ENCODE results near the gene PPM1E. TPM values are rescaled to one million over a fixed set of nuclear protein-coding genes. Genes with fewer than 3 reads are reported as not detected.

The PPM1E gene
- total RNA-seq, 1 experiment from 2014 or later, result 2.9 TPM

DNA sequence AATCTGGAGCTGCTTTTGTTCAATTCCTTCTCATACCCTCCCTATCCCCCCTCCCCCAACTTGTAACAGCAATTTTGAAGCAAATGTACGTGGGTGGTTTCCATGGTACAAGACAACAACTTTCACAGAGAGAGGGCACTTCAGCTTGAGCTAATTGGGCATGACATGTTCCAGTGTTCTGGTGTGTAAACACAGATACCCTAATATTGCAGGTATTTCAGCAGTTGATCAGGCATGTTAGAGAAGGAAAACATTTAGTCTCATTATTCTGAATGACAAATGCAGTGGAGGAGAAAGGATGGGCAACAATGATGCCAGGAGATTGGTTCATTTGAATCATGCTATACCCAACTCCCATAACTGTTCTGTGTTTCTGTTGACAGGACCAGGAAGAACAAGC, 213.5 kb downstream of the PPM1E start:
- ChIA-PET CTCF (no interaction called here), POLR2A (no interaction called here)
- no TSS peak for BruUV-seq (replicated peaks)
- Histone ChIP-seq H3K9me3 (ENCODE audit: control insufficient read depth, insufficient read depth, low read depth, low read length) (no peaks in the 10 kb centered on the region), H3K4me1 (ENCODE audit: control insufficient read depth, insufficient read depth, low read length) (no peaks in the 10 kb centered on the region), H3K4me3 (ENCODE audit: low read depth in 2 of 2, low read length in 2 of 2) (no peak overlapping the region), H3K27me3 (ENCODE audit: control insufficient read depth, insufficient read depth, low read length) (no peaks in the 10 kb centered on the region), H3K36me3 (ENCODE audit: control insufficient read depth, insufficient read depth, low read length) (no peaks in the 10 kb centered on the region), H3K27ac (ENCODE audit: low read length) (no peak overlapping the region)
- ATAC-seq (no peak), DNase-seq (ENCODE audit: low read depth, low spot score) (no peak)
- intact Hi-C loops (cut with micrococcal nuclease; ENCODE audit: unreplicated experiment) (no loop called here), in situ Hi-C loops (cut with HindIII; ENCODE audit: low pct_unique_long_range_greater_than_20kb, low sequenced_read_pairs) (no loop called here)
- TF ChIP-seq SIN3A (IDR thresholded peaks at IDR 0.05; ENCODE audit: borderline replicate concordance, insufficient read depth, low read depth, low read length) (no peak), POLR2AphosphoS5 (IDR thresholded peaks at IDR 0.05; ENCODE audit: low read depth, low read length) (no peak)

DNA sequence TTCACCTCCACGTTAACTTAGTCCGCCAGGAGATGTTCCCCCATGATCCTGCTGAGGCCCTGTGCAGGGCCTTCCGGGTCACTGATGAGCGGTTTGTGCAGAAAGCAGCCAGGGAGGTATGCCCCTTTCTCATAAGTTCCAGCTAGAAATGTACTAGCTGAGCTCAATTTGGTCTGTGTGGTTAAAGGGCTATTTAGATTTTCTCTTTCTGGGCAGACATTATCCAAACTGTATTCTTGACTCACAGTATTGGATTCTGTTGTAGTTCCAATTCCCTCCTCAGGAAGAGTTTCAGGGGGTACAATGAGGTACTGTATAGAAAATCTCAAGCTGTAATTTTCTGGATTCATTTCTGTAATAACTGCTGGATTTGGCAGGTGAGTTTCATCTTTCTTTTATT, 214.0 kb downstream of the PPM1E start:
- BruUV-seq (replicated peaks), result no TSS peak
- ATAC-seq, result no peak
- Histone ChIP-seq H3K27me3 (ENCODE audit: control insufficient read depth, insufficient read depth, low read length) (no peaks in the 10 kb centered on the region), H3K36me3 (ENCODE audit: control insufficient read depth, insufficient read depth, low read length) (no peaks in the 10 kb centered on the region), H3K4me3 (ENCODE audit: low read depth in 2 of 2, low read length in 2 of 2) (no peak overlapping the region), H3K27ac (ENCODE audit: low read length) (no peak overlapping the region), H3K9me3 (ENCODE audit: control insufficient read depth, insufficient read depth, low read depth, low read length) (no peaks in the 10 kb centered on the region), H3K4me1 (ENCODE audit: control insufficient read depth, insufficient read depth, low read length) (no peaks in the 10 kb centered on the region)
- CTCF ChIA-PET, result no interaction called here
- DNase-seq (ENCODE audit: low read depth, low spot score), result no peak
- in situ Hi-C loops (cut with HindIII; ENCODE audit: low pct_unique_long_range_greater_than_20kb, low sequenced_read_pairs) (no loop called here), intact Hi-C loops (cut with micrococcal nuclease; ENCODE audit: unreplicated experiment) (no loop called here)
- TF ChIP-seq, protein P1, sequence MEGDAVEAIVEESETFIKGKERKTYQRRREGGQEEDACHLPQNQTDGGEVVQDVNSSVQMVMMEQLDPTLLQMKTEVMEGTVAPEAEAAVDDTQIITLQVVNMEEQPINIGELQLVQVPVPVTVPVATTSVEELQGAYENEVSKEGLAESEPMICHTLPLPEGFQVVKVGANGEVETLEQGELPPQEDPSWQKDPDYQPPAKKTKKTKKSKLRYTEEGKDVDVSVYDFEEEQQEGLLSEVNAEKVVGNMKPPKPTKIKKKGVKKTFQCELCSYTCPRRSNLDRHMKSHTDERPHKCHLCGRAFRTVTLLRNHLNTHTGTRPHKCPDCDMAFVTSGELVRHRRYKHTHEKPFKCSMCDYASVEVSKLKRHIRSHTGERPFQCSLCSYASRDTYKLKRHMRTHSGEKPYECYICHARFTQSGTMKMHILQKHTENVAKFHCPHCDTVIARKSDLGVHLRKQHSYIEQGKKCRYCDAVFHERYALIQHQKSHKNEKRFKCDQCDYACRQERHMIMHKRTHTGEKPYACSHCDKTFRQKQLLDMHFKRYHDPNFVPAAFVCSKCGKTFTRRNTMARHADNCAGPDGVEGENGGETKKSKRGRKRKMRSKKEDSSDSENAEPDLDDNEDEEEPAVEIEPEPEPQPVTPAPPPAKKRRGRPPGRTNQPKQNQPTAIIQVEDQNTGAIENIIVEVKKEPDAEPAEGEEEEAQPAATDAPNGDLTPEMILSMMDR (IDR thresholded peaks at IDR 0.05), result no peak
- TF ChIP-seq POLR2AphosphoS5 (IDR thresholded peaks at IDR 0.05; ENCODE audit: low read depth, low read length), result no peak
- TF ChIP-seq, protein P2, sequence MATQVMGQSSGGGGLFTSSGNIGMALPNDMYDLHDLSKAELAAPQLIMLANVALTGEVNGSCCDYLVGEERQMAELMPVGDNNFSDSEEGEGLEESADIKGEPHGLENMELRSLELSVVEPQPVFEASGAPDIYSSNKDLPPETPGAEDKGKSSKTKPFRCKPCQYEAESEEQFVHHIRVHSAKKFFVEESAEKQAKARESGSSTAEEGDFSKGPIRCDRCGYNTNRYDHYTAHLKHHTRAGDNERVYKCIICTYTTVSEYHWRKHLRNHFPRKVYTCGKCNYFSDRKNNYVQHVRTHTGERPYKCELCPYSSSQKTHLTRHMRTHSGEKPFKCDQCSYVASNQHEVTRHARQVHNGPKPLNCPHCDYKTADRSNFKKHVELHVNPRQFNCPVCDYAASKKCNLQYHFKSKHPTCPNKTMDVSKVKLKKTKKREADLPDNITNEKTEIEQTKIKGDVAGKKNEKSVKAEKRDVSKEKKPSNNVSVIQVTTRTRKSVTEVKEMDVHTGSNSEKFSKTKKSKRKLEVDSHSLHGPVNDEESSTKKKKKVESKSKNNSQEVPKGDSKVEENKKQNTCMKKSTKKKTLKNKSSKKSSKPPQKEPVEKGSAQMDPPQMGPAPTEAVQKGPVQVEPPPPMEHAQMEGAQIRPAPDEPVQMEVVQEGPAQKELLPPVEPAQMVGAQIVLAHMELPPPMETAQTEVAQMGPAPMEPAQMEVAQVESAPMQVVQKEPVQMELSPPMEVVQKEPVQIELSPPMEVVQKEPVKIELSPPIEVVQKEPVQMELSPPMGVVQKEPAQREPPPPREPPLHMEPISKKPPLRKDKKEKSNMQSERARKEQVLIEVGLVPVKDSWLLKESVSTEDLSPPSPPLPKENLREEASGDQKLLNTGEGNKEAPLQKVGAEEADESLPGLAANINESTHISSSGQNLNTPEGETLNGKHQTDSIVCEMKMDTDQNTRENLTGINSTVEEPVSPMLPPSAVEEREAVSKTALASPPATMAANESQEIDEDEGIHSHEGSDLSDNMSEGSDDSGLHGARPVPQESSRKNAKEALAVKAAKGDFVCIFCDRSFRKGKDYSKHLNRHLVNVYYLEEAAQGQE (IDR thresholded peaks at IDR 0.05; ENCODE audit: insufficient read depth in 1 of 2, low read depth in 2 of 2, low read length in 1 of 2), result no peak
- TF ChIP-seq SIN3A (IDR thresholded peaks at IDR 0.05; ENCODE audit: borderline replicate concordance, insufficient read depth, low read depth, low read length), result no peak
- no peak for TF ChIP-seq TCF7L2 (IDR thresholded peaks at IDR 0.05; ENCODE audit: low read depth, low read length)
- POLR2A ChIA-PET, result no interaction called here

DNA sequence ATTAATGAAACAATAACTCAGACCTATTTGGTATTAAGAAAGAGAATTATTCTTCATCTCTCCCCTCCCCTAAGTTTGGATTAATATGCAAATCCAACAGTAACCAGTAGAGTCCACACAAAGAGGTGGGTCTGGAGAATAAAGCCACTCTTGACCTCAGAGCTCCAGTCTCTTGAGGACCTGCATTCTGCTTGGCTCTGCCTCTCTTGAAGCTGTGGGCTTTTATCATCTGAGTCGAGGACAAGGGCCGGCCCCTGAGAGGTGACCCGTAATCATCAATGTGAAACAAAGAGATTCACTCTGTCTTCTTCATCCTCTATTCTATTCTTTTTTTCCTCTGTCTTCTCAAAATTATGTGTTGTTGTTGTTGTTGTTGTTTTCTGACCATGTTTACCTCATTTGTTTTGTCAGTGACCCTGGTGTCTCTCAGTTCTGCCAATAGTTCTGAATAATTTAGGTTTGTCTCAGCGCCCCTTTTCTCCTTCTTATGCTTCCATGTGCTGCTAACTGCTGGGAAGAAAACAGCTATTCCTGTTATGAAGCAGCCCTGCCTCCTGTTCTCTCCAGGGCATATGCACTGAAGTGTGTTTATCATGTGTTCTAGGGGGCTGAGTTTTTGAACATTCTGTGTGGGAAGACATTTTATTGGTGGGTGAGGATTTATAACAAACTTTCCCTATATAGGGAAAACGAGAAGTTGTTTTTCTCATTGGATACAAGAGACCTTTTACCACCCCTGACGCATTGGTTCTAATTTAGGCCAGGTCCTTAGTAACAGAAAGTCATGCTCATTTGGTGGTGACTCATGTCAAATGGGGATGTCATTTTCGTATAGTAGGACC, 215.2 kb downstream of the PPM1E start:
- TF ChIP-seq, protein P2 (IDR thresholded peaks at IDR 0.05; ENCODE audit: insufficient read depth in 1 of 2, low read depth in 2 of 2, low read length in 1 of 2), result no peak
- no peak for TF ChIP-seq SIN3A (IDR thresholded peaks at IDR 0.05; ENCODE audit: borderline replicate concordance, insufficient read depth, low read depth, low read length)
- no peak overlapping the region for H3K27ac ChIP-seq (ENCODE audit: low read length)

More for the DNA sequence above, 215.2 kb downstream of the PPM1E start:
- Histone ChIP-seq H3K4me1 (ENCODE audit: control insufficient read depth, insufficient read depth, low read length) (no peaks in the 10 kb centered on the region), H3K27me3 (ENCODE audit: control insufficient read depth, insufficient read depth, low read length) (no peaks in the 10 kb centered on the region), H3K4me3 (ENCODE audit: low read depth in 2 of 2, low read length in 2 of 2) (no peak overlapping the region), H3K36me3 (ENCODE audit: control insufficient read depth, insufficient read depth, low read length) (no peaks in the 10 kb centered on the region), H3K9me3 (ENCODE audit: control insufficient read depth, insufficient read depth, low read depth, low read length) (no peaks in the 10 kb centered on the region)
- no TSS peak for BruUV-seq (replicated peaks)
- POLR2A ChIA-PET, result no interaction called here
- in situ Hi-C loops (cut with HindIII; ENCODE audit: low pct_unique_long_range_greater_than_20kb, low sequenced_read_pairs), result no loop called here
- DNase-seq (ENCODE audit: low read depth, low spot score), result no peak
- no peak for ATAC-seq
- CTCF ChIA-PET, result no interaction called here
- intact Hi-C loops (cut with micrococcal nuclease; ENCODE audit: unreplicated experiment), result no loop called here
